NT2/D1 (cell line): ENCODE measurements around the gene IMMT.

Experiments
- YY1 ChIP-seq: IDR thresholded peaks from 2 replicates; pipeline ENCODE4 v1.6.1; 2011; ENCODE audit not compliant: insufficient read length, insufficient read depth
- ZNF274 ChIP-seq: IDR thresholded peaks from 2 replicates; pipeline ENCODE4 v1.6.1; 2011; ENCODE audit warnings: mild to moderate bottlenecking, low read depth, low read length

- no peak for TF ChIP-seq ZNF274
- TF ChIP-seq YY1 = no peak
These were observed 48.9 kb upstream of the IMMT start for GRCh38 chr2:86243950-86244733.
